Measurements from ENCODE around the gene AKR1B15.
"Not testable (repeated sequence)": the region's sequence is repeated elsewhere in the genome, so short reads cannot be mapped to it uniquely, and the experiment has no call there.

GRCh38 chr7:134563398-134563749, 14.5 kb downstream of the AKR1B15 start:
- TF ChIP-seq CTCF, POLR2A (IDR thresholded peaks at IDR 0.05): not testable (repeated sequence)

Measured in Peyer's patch (tissue), 4 donors.